ENCODE results near the gene S100A16. TPM values are rescaled to one million over a fixed set of nuclear protein-coding genes. Genes with fewer than 3 reads are reported as not detected.

S100A16 gene
- total RNA-seq, 1 experiment from 2014 or later, result 196 TPM

- H3K36me3 ChIP-seq (ENCODE audit: control insufficient read depth in 1 of 2, insufficient read depth in 2 of 2, low read length in 2 of 2), result peaks cover 3 to 17% of the 10 kb centered on the region in 2 experiments; a peak in 3 of 4 replicates
- ChIA-PET RAD21 (ENCODE audit: low non-redundant PET in 1 of 2, low total read pairs in 2 of 2, uncharacterized antibody in 2 of 2, unreplicated experiment in 2 of 2) (interaction anchor here in 1 of 2 experiments (0.7 kb wide), 1 partner anchor 95 kb away, joined by 3 read pairs; no protein-coding TSS in a partner anchor), POLR2A (interaction anchor here (0.9 to 9.1 kb wide), 5 partner anchors 12 to 77 kb away, joined by 4 to 61 read pairs (median 8); partner anchors contain the start of genes CHTOP, S100A13 and S100A6), CTCF (interaction anchor here (1.1 to 1.3 kb wide), 4 partner anchors 17 to 100 kb away, joined by 4 to 8 read pairs (median 4); partner anchors contain the start of genes CHTOP and S100A13)
- peak overlapping the region; percentile 88 to 92 for H3K4me3 ChIP-seq (replicated peaks in 1 of 2; ENCODE audit: low read depth in 1 of 2, low read length in 2 of 2)
- H3K9me3 ChIP-seq (ENCODE audit: control insufficient read depth in 1 of 2, insufficient read depth in 1 of 2, low read depth in 1 of 2, low read length in 2 of 2), result no peaks in the 10 kb centered on the region
- peaks cover 57 to 83% of the 10 kb centered on the region in 2 experiments for H3K4me1 ChIP-seq (ENCODE audit: control insufficient read depth in 1 of 2, insufficient read depth in 2 of 2, low read length in 2 of 2)
- ATAC-seq (no peak), DNase-seq (ENCODE audit: low read depth, low spot score) (no peak)
- intact Hi-C loops (cut with micrococcal nuclease), result loop anchor here (5.0 kb wide), 1 partner anchor 79 kb away; no protein-coding TSS in a partner anchor
- no peaks in the 10 kb centered on the region for H4K20me1 ChIP-seq (ENCODE audit: insufficient read depth)
- H3K79me2 ChIP-seq (ENCODE audit: insufficient read depth, low read length), result peaks cover 77% of the 10 kb centered on the region
- BruUV-seq (replicated peaks), result no TSS peak
- peak overlapping the region; percentile 88 for H3K4me2 ChIP-seq (ENCODE audit: low read length)
- peak overlapping the region; percentile 93 for H3K9ac ChIP-seq (ENCODE audit: low read length)
- no peak for TF ChIP-seq ATF3 (IDR thresholded peaks at IDR 0.05)
- no peak for TF ChIP-seq REST (IDR thresholded peaks at IDR 0.05; ENCODE audit: low read depth)
- no peak for TF ChIP-seq POLR2AphosphoS5 (IDR thresholded peaks at IDR 0.05; ENCODE audit: low read depth, low read length)
- no peak for TF ChIP-seq SP1 (IDR thresholded peaks at IDR 0.05; ENCODE audit: low read depth)
- TF ChIP-seq, protein P1, sequence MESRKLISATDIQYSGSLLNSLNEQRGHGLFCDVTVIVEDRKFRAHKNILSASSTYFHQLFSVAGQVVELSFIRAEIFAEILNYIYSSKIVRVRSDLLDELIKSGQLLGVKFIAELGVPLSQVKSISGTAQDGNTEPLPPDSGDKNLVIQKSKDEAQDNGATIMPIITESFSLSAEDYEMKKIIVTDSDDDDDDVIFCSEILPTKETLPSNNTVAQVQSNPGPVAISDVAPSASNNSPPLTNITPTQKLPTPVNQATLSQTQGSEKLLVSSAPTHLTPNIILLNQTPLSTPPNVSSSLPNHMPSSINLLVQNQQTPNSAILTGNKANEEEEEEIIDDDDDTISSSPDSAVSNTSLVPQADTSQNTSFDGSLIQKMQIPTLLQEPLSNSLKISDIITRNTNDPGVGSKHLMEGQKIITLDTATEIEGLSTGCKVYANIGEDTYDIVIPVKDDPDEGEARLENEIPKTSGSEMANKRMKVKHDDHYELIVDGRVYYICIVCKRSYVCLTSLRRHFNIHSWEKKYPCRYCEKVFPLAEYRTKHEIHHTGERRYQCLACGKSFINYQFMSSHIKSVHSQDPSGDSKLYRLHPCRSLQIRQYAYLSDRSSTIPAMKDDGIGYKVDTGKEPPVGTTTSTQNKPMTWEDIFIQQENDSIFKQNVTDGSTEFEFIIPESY (IDR thresholded peaks at IDR 0.05; ENCODE audit: extremely low read depth, insufficient replicate concordance, low read length), result no peak
- TF ChIP-seq MAX (IDR thresholded peaks at IDR 0.05), result no peak
- TF ChIP-seq CBX3 (IDR thresholded peaks at IDR 0.05; ENCODE audit: low read depth), result no peak
- no peak for TF ChIP-seq CEBPB (IDR thresholded peaks at IDR 0.05; ENCODE audit: low read depth)
- no peak for TF ChIP-seq ZNF274 (IDR thresholded peaks at IDR 0.05; ENCODE audit: low read depth, low read length)
- H2AFZ ChIP-seq (ENCODE audit: low read depth, low read length, poor library complexity, severe bottlenecking), result no peak overlapping the region
- no peaks in the 10 kb centered on the region for H3K9me2 ChIP-seq (ENCODE audit: insufficient read depth)
- H3K27ac ChIP-seq (ENCODE audit: low read depth, low read length), result peak overlapping the region; percentile 72
- H3K27me3 ChIP-seq (ENCODE audit: insufficient read depth, low read length), result no peaks in the 10 kb centered on the region
Measured at GRCh38 chr1:153610811-153611301, 2.1 kb downstream of the S100A16 start.

All from HCT116 (cell line).